OCI-LY3 (cell line): ENCODE data around the gene TUBG1.

Experiments
- EZH2phosphoT487 ChIP-seq: fragments of 200-600 bp; shearing (Covaris generic); IDR thresholded peaks from 2 replicates; pipeline ENCODE4 v1.6.1; 2018; ENCODE audit warnings: antibody characterized with exemption, mixed run types, low read depth
- TF ChIP-seq, protein P1 (sequence below): fragments of 200-600, 300-600 bp; sonication (generic); IDR thresholded peaks from 2 replicates; pipeline ENCODE4 v1.5.1; 2014; ENCODE audit warnings: antibody characterized with exemption, low read length, low read depth

DNA sequence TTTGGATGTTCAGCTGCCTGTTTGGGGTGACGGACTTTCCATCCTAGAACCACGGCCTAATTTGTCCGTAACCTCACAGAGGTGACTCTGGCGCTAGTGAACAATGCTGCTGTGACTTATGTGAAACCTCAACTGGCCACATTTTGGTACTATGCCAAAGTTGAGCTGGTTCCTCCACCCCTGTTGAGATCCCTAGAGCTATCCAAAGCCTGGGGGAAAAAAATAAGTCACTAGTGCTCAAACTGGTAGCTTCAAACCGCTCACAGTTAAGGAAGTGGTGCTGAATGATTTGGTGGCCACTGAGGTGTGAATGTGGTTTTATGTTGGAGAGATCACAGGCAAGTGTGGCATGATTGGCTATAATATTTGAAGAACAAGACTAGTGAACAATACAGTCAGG is 38.3 kb downstream of the TUBG1 start:
- TF ChIP-seq, protein P1, sequence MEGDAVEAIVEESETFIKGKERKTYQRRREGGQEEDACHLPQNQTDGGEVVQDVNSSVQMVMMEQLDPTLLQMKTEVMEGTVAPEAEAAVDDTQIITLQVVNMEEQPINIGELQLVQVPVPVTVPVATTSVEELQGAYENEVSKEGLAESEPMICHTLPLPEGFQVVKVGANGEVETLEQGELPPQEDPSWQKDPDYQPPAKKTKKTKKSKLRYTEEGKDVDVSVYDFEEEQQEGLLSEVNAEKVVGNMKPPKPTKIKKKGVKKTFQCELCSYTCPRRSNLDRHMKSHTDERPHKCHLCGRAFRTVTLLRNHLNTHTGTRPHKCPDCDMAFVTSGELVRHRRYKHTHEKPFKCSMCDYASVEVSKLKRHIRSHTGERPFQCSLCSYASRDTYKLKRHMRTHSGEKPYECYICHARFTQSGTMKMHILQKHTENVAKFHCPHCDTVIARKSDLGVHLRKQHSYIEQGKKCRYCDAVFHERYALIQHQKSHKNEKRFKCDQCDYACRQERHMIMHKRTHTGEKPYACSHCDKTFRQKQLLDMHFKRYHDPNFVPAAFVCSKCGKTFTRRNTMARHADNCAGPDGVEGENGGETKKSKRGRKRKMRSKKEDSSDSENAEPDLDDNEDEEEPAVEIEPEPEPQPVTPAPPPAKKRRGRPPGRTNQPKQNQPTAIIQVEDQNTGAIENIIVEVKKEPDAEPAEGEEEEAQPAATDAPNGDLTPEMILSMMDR, result no peak
- no peak for TF ChIP-seq EZH2phosphoT487
